Left lung (tissue), 14 donors: Measurements from ENCODE around the gene CCDC116. TPM values are rescaled to one million over a fixed set of nuclear protein-coding genes. Genes with fewer than 3 reads are reported as not detected.

Experiments
- ATAC-seq: fragments of 200-7000 bp; cut with Tn5 transposase; one replicate; pipeline ENCODE4 v1.9.1; 2020; ENCODE audit warnings: moderate library complexity
- DNase-seq, 4 donors: peaks; one replicate each; pipeline ENCODE4 v3.0.0-alpha.2; 2013 to 2020
- H3K27ac ChIP-seq, 2 donors: fragments of 200-600 bp; sonication (generic) in 1 of 2; one replicate each; pipeline versions ENCODE4 v1.5.0 to v1.8.0; 2020 to 2021
- H3K27me3 ChIP-seq, 2 donors: fragments of 200-600 bp; sonication (generic) in 1 of 2; one replicate each; pipeline versions ENCODE4 v1.5.0 to v1.8.0; 2020 to 2021
- H3K36me3 ChIP-seq, 2 donors: fragments of 200-600 bp; sonication (generic) in 1 of 2; one replicate each; pipeline versions ENCODE4 v1.5.0 to v1.8.0; 2020 to 2021
- H3K4me1 ChIP-seq, 2 donors: fragments of 200-600 bp; one replicate each; pipeline ENCODE4 v1.8.0; 2021
- H3K4me3 ChIP-seq, 2 donors: fragments of 200-600 bp; sonication (generic) in 1 of 2; one replicate each; pipeline versions ENCODE4 v1.5.0 to v1.8.0; 2020 to 2021; ENCODE audit warnings: mild to moderate bottlenecking in 1 of 2
- H3K9me3 ChIP-seq, 2 donors: fragments of 200-600 bp; sonication (generic) in 1 of 2; one replicate each; pipeline versions ENCODE4 v1.5.0 to v1.8.0; 2020 to 2021
- CTCF ChIP-seq, 2 donors: fragments of 200-600 bp; sonication (generic) in 1 of 2; IDR thresholded peaks; one replicate each; pipeline versions ENCODE4 v1.5.0 to v1.8.0; 2021; ENCODE audit warnings: antibody characterized with exemption in 2 of 2
- intact Hi-C, 2 donors: fragments of 100-400 bp; cut with DNase I; formaldehyde crosslinking; loops; one replicate each; pipeline versions ENCODE4 v1.11.2 to v1.14.2; 2022
- long read RNA-seq, 12 donors: library from polyadenylated mRNA in 2 of 12; unstranded in 2 of 12; transcript quantifications; one replicate each; pipeline ENCODE4 v2.0.0 and lab custom pipeline, GENCODE V29; 2019 to 2026
- polyA plus RNA-seq, 6 donors: library from polyadenylated mRNA; unstranded; fragments of 120-200 nt; gene quantifications; one replicate each; pipeline ENCODE4 v1.2.1, GENCODE V29; 2013; ENCODE audit not compliant: insufficient read length in 6 of 6
- total RNA-seq, 2 donors: library from RNA; stranded (reverse); fragmentation: NEBNext Ultra II Directional; extraction: Animal tissue kit (Norgen Biotek cat#: 25700); gene quantifications; one replicate each; pipeline ENCODE4 v1.2.1, GENCODE V29; 2021
- donor health status: DM: no; HTN: yes; CAD: no.
- donor health status: DM: no; HTN: no; CAD: no.

Gene CCDC116
- total RNA-seq (1 to 10 TPM in 1 of 2 donors, under 1 TPM in 1; 0.26 to 1.1 TPM), polyA plus RNA-seq (1 to 10 TPM in 1 of 6 donors, under 1 TPM in 5; 0.61 to 1.0 (median 0.85) TPM)
- long read RNA-seq, donor 1: 0 reads
- long read RNA-seq, donor 2: 0 reads
- long read RNA-seq, donor 3: 0 reads
- long read RNA-seq, donor 4: 0 reads
- long read RNA-seq, donor 5: 0 reads
- long read RNA-seq, donor 6: 0 reads
- long read RNA-seq, donor 7: 0 reads
- long read RNA-seq, donor 8: 0 reads
- long read RNA-seq, donor 9: 0 reads
- long read RNA-seq, donor 10: 0 reads
- long read RNA-seq, donor 11: 0 reads
- long read RNA-seq, donor 12: 0 reads

GRCh38 chr22:21632237-21632895 is at the start of gene CCDC116:
TSS of gene CCDC116 (plus strand) at chr22:21632760. CDS start at chr22:21633182, 422 bp downstream.
- H3K4me1 ChIP-seq: peaks cover 0 to 24% of the 10 kb centered on the region in 2 donors
- no peak within 1 kb of the TSS for H3K27ac ChIP-seq
- ATAC-seq: no peak
- peak in 1 of 4 donors; percentile 85 for DNase-seq
- no peaks in the 10 kb centered on the region for H3K27me3 ChIP-seq
- H3K9me3 ChIP-seq: no peaks in the 10 kb centered on the region
- H3K36me3 ChIP-seq: peaks cover 0 to 7% of the 10 kb centered on the region in 2 donors
- TF ChIP-seq CTCF (IDR thresholded peaks at IDR 0.05): no peak
- intact Hi-C loops: no loop called here
- H3K4me3 ChIP-seq: no peak within 1 kb of the TSS

- DNase-seq: no peak
- Histone ChIP-seq H3K36me3 (peaks cover 0 to 7% of the 10 kb centered on the region in 2 donors), H3K4me1 (peaks cover 8 to 71% of the 10 kb centered on the region in 2 donors), H3K9me3 (no peaks in the 10 kb centered on the region), H3K4me3 (no peak overlapping the region), H3K27ac (no peak overlapping the region), H3K27me3 (no peaks in the 10 kb centered on the region)
- ATAC-seq: peak; percentile 47
- intact Hi-C loops: no loop called here
- TF ChIP-seq CTCF (IDR thresholded peaks at IDR 0.05): no peak
These were observed 49.5 kb upstream of the CCDC116 start for GRCh38 chr22:21582801-21583740.

- DNase-seq (no peak), ATAC-seq (no peak)
- H3K36me3 ChIP-seq: peaks cover 0 to 4% of the 10 kb centered on the region in 2 donors
- TF ChIP-seq CTCF (IDR thresholded peaks at IDR 0.05): no peak
- H3K4me1 ChIP-seq: peaks cover 8 to 70% of the 10 kb centered on the region in 2 donors
- intact Hi-C loops: no loop called here
- no peaks in the 10 kb centered on the region for H3K9me3 ChIP-seq
- no peaks in the 10 kb centered on the region for H3K27me3 ChIP-seq
- H3K27ac ChIP-seq: no peak overlapping the region
- H3K4me3 ChIP-seq: no peak overlapping the region
These were observed 47.2 kb upstream of the CCDC116 start for GRCh38 chr22:21585389-21585788.

- TF ChIP-seq CTCF (IDR thresholded peaks at IDR 0.05): no peak
- H3K36me3 ChIP-seq: peaks cover 0 to 8% of the 10 kb centered on the region in 2 donors
- intact Hi-C loops: no loop called here
- ATAC-seq: peak; percentile 16
- no peak for DNase-seq
- peaks cover 14 to 78% of the 10 kb centered on the region in 2 donors for H3K4me1 ChIP-seq
- H3K4me3 ChIP-seq: no peak overlapping the region
- H3K27me3 ChIP-seq: no peaks in the 10 kb centered on the region
- no peaks in the 10 kb centered on the region for H3K9me3 ChIP-seq
- peak overlapping the region in 1 of 2 donors; percentile 4 for H3K27ac ChIP-seq
These were observed 44.6 kb upstream of the CCDC116 start for GRCh38 chr22:21587803-21588611.
